ENCODE data around the gene METTL1. TPM values are rescaled to one million over a fixed set of nuclear protein-coding genes. Genes with fewer than 3 reads are reported as not detected.

METTL1 gene
- total and polyA plus RNA-seq, 2 donors = 4.9 to 16.1 TPM

DNA sequence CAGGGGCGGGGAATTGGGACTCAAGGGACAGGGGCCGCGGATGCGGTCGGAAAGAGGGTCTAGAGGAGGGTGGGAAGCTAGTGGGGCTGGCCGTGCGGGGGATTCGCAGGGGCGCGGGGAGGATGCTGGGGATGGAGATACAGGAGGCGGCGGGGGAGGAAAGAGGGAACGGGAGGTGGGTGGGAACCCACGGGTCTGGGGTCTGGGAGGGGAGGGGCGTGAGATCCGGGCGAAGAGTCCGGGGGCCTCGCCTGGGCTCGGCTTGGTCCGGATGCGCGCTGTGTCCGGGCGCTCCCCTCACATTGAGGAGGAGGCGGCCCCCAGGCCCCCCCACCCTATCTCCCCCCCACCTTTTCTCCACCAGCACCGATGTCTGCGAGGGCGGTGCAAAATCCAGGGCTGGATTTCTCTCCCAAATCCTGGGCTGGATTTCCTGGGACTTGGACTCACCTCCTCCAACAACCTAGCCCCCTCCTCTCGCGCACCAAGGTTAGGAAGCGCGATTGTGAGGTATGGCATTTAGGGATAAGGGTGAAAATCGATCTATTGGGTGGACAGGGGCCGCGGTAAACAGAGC, 33.2 kb downstream of the METTL1 start, which contains the start of gene AGAP2:
TSS of gene AGAP2 (minus strand) at position 82 of the 577 bp plus-strand sequence. CDS start 496 bp downstream, outside the sequence.
- no peak within 1 kb of the TSS for H3K27ac ChIP-seq (ENCODE audit: low read depth)
- H3K4me1 ChIP-seq (ENCODE audit: insufficient read depth) = no peaks in the 10 kb centered on the region
- no peak for DNase-seq (ENCODE audit: extremely low spot score)
- H3K36me3 ChIP-seq (ENCODE audit: insufficient read depth) = no peaks in the 10 kb centered on the region
- H3K4me3 ChIP-seq (ENCODE audit: low read depth, low read length) = peak within 1 kb of the TSS; percentile 29
- 14% methylated on average over 36 of the region's 36 CpGs for WGBS

DNA sequence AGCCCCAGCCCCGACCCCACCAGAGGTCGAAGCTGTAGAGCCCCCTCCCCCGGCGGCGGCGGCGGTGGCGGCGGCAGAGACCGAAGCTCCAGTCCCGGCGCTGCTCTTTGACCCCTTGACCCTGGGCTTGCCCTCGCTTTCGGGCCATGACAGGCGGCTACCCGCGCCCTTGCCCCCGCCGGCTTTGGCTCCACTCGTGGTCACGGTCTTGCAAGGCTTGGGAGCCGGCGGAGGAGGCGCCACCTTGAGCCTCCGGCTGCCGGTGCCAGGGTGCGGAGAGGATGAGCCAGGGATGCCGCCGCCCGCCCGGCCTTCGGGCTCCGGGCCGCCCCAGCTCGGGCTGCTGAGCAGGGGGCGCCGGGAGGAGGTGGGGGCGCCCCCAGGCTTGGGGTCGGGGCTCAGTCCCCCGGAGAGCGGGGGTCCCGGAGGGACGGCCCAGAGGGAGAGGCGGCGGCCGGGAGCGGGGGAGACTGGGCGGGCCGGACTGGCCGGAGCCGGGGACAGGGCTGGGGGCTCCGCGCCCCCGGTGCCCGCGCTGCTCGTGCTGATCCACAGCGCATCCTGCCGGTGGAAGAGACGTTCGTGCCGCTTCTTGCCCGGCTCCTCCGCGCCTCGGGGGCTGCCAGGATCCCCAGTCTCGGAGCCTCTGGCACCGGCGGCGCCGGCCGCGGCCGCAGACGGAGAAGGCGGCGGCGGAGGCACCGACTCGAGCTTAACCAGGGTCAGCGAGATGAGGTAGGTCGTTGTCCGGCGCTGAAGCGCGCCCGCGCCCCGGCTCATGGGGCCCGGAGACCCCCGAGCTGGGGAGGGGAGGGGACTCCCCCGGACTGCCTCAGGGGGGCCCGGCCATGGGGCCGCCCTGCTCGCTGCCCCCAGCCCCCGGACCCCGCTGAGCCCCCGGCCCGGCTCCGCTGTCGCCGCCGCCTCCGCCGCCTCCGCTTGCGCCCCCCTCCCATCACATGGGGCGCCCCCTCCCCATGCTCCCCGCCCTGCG, 34.1 kb downstream of the METTL1 start:
- Histone ChIP-seq H3K4me3 (ENCODE audit: low read depth, low read length) (peak overlapping the region; percentile 29), H3K27ac (ENCODE audit: low read depth) (no peak overlapping the region), H3K36me3 (ENCODE audit: insufficient read depth) (no peaks in the 10 kb centered on the region), H3K4me1 (ENCODE audit: insufficient read depth) (no peaks in the 10 kb centered on the region)
- 9% methylated on average over 110 of the region's 110 CpGs for WGBS
- DNase-seq (ENCODE audit: extremely low spot score) = no peak

DNA sequence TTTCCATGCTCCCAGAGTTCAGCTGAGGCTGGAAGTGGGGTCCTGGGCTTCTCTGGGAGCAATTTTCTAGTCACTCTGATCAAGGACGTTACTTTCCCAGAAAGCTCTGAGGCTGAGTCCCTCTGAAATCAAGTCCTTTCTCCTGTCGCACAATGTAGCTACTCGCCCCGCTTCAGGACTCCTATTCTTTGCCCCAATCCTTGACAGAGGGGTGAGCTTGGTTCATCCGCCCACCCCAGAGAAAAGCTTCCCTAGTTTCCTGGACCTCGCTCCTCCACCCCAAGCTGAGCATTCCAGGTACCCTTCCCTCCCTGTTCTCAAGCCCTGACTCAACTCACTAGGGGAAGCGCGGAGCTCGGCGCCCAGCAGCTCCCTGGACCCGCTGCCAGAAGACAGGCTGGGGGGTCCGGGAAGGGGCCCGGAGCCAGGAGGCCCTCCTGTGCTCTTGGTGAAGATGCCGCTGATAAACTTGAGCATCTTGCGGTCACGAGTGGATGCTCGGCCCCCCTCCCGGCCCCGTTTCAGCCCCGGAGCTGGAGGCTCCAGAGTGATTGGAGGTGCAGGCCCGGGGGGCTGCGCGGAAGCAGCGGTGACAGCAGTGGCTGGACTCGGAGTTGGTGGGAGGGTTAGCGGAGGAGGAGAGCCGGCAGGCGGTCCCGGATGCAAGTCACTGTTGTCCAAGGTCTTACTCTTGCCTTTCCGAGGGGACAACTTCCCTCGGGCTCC, 35.0 kb downstream of the METTL1 start:
- no peaks in the 10 kb centered on the region for H3K36me3 ChIP-seq (ENCODE audit: insufficient read depth)
- H3K4me1 ChIP-seq (ENCODE audit: insufficient read depth) = no peaks in the 10 kb centered on the region
- no peak for DNase-seq (ENCODE audit: extremely low spot score)
- no peak overlapping the region for H3K4me3 ChIP-seq (ENCODE audit: low read depth, low read length)
- no peak overlapping the region for H3K27ac ChIP-seq (ENCODE audit: low read depth)
- 16% methylated on average over 31 of the region's 31 CpGs for WGBS

DNA sequence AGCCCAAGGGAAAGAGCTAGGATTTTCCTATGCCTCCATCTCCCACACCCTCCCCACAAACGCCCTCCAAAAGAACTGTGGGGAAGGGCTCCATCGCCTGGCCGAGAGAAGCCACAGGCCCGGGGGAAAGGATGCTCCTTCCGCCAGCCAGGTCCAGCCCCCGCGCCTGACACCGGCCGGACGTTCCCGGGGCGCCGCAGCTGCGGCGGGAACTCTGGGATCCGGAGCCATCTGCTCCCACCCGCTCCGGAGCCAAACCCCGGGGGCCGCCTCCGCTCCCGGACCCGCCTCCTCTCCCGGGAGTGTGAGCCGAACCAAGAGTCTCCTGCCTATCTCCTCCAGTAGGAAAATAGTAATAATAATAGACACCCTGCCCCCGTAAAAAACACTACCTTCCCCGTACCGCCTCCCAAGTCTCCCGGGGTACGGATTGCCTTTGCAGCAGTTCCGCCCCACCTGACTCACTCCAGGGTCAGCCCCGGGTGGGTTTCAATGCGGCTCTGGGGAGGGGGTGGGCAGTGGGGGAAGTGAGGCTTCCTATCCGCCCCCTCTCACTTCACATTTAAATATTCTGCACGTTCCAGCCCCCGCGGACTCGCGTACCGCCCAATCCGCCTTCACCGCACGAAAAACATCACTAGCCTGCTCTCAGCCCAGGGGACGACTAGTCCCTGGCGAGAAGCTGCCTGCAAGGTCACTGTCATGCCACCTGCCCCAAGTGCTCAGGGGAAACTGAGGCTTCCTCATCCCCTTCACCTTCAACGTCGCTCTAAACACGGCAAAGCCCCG, 35.8 kb downstream of the METTL1 start:
- WGBS = 13% methylated on average over 49 of the region's 49 CpGs
- H3K4me3 ChIP-seq (ENCODE audit: low read depth, low read length) = no peak overlapping the region
- no peaks in the 10 kb centered on the region for H3K36me3 ChIP-seq (ENCODE audit: insufficient read depth)
- no peaks in the 10 kb centered on the region for H3K4me1 ChIP-seq (ENCODE audit: insufficient read depth)
- no peak overlapping the region for H3K27ac ChIP-seq (ENCODE audit: low read depth)
- no peak for DNase-seq (ENCODE audit: extremely low spot score)

GRCh38 chr12:57735198-57735855, 36.6 kb downstream of the METTL1 start:
- H3K27ac ChIP-seq (ENCODE audit: low read depth) = no peak overlapping the region
- no peak overlapping the region for H3K4me3 ChIP-seq (ENCODE audit: low read depth, low read length)
- WGBS = 15% methylated on average over 8 of the region's 8 CpGs
- H3K36me3 ChIP-seq (ENCODE audit: insufficient read depth) = no peaks in the 10 kb centered on the region
- no peak for DNase-seq (ENCODE audit: extremely low spot score)
- no peaks in the 10 kb centered on the region for H3K4me1 ChIP-seq (ENCODE audit: insufficient read depth)

DNA sequence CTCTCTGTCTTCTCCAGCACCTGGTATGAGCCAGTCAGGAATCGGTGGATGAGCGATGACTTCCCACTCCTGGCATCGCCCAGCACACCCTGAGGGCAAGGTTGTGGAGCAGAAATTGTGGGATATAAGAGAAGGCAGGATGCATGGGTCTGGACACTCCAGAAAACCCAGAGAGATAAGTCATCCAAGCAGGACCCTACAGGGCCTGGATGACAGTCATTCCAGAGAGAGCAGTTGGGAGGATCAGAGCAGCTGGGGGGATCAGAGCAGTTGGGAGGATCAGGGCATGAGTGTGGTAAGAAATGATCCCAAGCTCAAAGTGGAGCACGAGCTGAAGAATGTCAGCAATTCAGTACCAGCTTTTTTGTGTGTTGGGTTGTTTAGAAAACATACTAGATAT, 37.3 kb downstream of the METTL1 start:
- no peaks in the 10 kb centered on the region for H3K4me1 ChIP-seq (ENCODE audit: insufficient read depth)
- no peaks in the 10 kb centered on the region for H3K36me3 ChIP-seq (ENCODE audit: insufficient read depth)
- no peak overlapping the region for H3K4me3 ChIP-seq (ENCODE audit: low read depth, low read length)
- WGBS = 75% methylated on average over 4 of the region's 4 CpGs
- no peak overlapping the region for H3K27ac ChIP-seq (ENCODE audit: low read depth)
- DNase-seq (ENCODE audit: extremely low spot score) = no peak

GRCh38 chr12:57733928-57734327, 38.0 kb downstream of the METTL1 start:
- no peak for DNase-seq (ENCODE audit: extremely low spot score)
- no peaks in the 10 kb centered on the region for H3K4me1 ChIP-seq (ENCODE audit: insufficient read depth)
- no peak overlapping the region for H3K27ac ChIP-seq (ENCODE audit: low read depth)
- WGBS = 78% methylated on average over 6 of the region's 6 CpGs
- H3K4me3 ChIP-seq (ENCODE audit: low read depth, low read length) = no peak overlapping the region
- no peaks in the 10 kb centered on the region for H3K36me3 ChIP-seq (ENCODE audit: insufficient read depth)

- no peaks in the 10 kb centered on the region for H3K36me3 ChIP-seq (ENCODE audit: insufficient read depth)
- no peak overlapping the region for H3K4me3 ChIP-seq (ENCODE audit: low read depth, low read length)
- no peak for DNase-seq (ENCODE audit: extremely low spot score)
- no peak overlapping the region for H3K27ac ChIP-seq (ENCODE audit: low read depth)
- H3K4me1 ChIP-seq (ENCODE audit: insufficient read depth) = no peaks in the 10 kb centered on the region
- WGBS = 76% methylated on average over 11 of the region's 11 CpGs
Measured at GRCh38 chr12:57732726-57733593, 38.9 kb downstream of the METTL1 start.

DNA sequence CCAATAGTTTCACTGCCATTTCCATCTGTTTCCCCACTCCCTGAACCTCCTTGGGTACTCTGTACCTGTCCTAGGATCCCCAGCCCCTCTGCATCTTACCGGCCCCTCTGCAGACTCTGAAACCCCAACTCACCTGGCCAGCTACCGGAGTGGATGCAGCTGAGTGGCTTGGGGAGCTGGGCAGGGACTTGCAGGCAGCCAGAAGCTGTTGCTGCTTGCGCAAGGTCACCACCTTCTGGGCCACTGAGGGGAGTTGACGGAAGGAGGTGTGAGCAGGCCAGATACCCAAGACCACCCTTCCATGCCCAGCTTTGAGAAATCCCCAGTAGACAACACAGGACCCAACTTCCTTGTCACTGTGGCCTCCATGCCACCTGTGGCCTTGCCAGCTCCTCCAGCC, 39.6 kb downstream of the METTL1 start:
- DNase-seq (ENCODE audit: extremely low spot score) = no peak
- Histone ChIP-seq H3K27ac (ENCODE audit: low read depth) (no peak overlapping the region), H3K4me1 (ENCODE audit: insufficient read depth) (no peaks in the 10 kb centered on the region), H3K4me3 (ENCODE audit: low read depth, low read length) (no peak overlapping the region), H3K36me3 (ENCODE audit: insufficient read depth) (no peaks in the 10 kb centered on the region)
- WGBS = 62% methylated on average over 4 of the region's 4 CpGs

DNA sequence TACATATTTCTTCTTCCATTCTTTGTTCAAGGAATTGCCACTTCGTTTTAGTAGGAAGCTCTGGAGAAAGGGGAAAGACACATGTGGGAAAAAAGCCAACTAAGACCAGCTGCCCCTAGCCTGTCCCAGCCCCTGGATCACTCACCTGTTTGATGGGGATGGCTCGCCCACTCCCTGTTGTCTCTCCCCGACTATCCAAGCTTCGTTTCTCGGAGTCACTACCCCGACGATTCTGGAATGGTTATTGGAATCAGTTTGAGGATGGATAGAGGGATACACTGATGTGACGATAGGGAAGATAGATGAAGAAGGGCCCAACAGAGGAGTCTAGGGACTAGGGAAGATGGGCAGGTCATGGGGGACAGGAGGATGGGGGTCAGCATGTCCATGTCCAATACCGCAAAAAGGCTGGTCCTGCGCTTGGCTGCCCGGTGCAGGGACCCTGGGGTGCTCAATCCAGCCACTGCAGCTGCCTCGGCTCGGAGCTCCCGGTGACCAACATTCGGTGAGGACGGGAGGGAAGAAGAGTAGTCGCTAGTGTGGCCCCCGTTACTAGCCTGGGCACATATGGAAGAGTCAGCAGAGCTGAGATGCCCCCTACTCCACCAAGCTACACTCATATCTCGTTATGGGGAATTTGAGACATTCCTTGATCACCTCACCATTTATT, 40.4 kb downstream of the METTL1 start:
- Histone ChIP-seq H3K36me3 (ENCODE audit: insufficient read depth) (no peaks in the 10 kb centered on the region), H3K4me1 (ENCODE audit: insufficient read depth) (peaks cover 2% of the 10 kb centered on the region), H3K4me3 (ENCODE audit: low read depth, low read length) (no peak overlapping the region), H3K27ac (ENCODE audit: low read depth) (no peak overlapping the region)
- WGBS = 77% methylated on average over 19 of the region's 19 CpGs
- DNase-seq (ENCODE audit: extremely low spot score) = no peak

DNA sequence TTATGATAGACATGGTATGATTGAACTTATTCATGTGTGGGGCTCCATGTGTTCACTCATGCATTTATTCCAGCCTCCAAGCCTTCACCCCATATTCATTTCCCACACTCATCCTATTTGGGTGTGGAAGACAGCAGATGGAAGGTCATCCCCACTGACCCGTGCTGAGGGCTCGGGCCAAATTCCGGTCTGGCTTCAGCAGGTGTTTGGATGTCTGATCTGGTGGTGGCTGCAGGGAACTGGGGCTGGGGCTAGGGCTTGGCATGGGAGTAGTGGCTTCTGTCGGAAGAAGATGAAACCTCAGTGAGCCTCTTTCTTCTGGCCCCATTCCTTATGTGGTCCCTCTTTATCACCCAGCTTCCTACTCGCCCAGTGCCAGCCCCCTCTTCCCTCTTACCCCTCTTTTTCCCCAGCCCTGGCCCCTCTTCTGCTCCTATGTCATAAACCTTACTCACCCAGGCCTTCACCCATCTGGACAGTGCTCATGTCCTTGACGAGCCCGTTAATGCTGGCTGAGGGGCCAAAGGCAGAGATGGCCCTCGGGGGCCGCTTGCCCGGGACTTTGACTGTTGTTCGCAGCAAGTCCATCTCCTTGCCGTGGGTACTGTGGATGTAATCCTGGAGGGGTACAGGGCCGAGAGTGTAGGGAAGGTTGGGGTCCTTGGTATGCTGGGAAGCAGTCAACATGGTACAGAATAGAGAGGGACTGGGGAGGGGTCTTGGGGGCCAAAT, 41.4 kb downstream of the METTL1 start:
- Histone ChIP-seq H3K4me1 (ENCODE audit: insufficient read depth) (peaks cover 2% of the 10 kb centered on the region), H3K36me3 (ENCODE audit: insufficient read depth) (no peaks in the 10 kb centered on the region), H3K27ac (ENCODE audit: low read depth) (no peak overlapping the region), H3K4me3 (ENCODE audit: low read depth, low read length) (no peak overlapping the region)
- WGBS = 81% methylated on average over 13 of the region's 13 CpGs
- no peak for DNase-seq (ENCODE audit: extremely low spot score)
